SKM-1 (cell line): Measurements from ENCODE around the gene MYPOP.
A peak's percentile ranks its signal among the peaks of the same experiment; 100 is the strongest.

ENCODE experiments used
- DNase-seq: peaks from one replicate; lab custom pipeline; 2025; ENCODE audit not compliant: unreplicated experiment; lab: John Stamatoyannopoulos, UW

Gene MYPOP

GRCh38 chr19:45901912-45902650, at the start of gene MYPOP:
Gene MYPOP (minus strand): TSS chr19:45902613. CDS start chr19:45901773, 840 bp downstream.
- no peak for DNase-seq

GRCh38 chr19:45947926-45948325, 45.5 kb upstream of the MYPOP start:
- no peak for DNase-seq

GRCh38 chr19:45940515-45940805, 38.0 kb upstream of the MYPOP start:
- DNase-seq, result no peak

- no peak for DNase-seq
Observed at GRCh38 chr19:45939792-45940514, 37.5 kb upstream of the MYPOP start.

- no peak for DNase-seq
Observed at GRCh38 chr19:45938733-45939319, 36.4 kb upstream of the MYPOP start.

- no peak for DNase-seq
Observed at GRCh38 chr19:45935267-45935666, 32.9 kb upstream of the MYPOP start.

GRCh38 chr19:45934551-45935230, 32.3 kb upstream of the MYPOP start:
- no peak for DNase-seq

GRCh38 chr19:45933759-45934158, 31.3 kb upstream of the MYPOP start:
- DNase-seq, result no peak

GRCh38 chr19:45931055-45931454, 28.6 kb upstream of the MYPOP start:
- DNase-seq, result no peak

- no peak for DNase-seq
Observed at GRCh38 chr19:45929247-45929646, 26.8 kb upstream of the MYPOP start.

- peak; percentile 43 for DNase-seq
Observed at GRCh38 chr19:45927565-45928261, 25.3 kb upstream of the MYPOP start.

GRCh38 chr19:45924891-45925447, 22.6 kb upstream of the MYPOP start:
- DNase-seq, result no peak

GRCh38 chr19:45922281-45922680, 19.9 kb upstream of the MYPOP start:
- no peak for DNase-seq

- DNase-seq, result no peak
Observed at GRCh38 chr19:45920458-45920857, 18.0 kb upstream of the MYPOP start.

- DNase-seq, result no peak
Observed at GRCh38 chr19:45919678-45920077, 17.3 kb upstream of the MYPOP start.

GRCh38 chr19:45918721-45919120, 16.3 kb upstream of the MYPOP start:
- DNase-seq, result no peak

- no peak for DNase-seq
Observed at GRCh38 chr19:45917421-45918091, 15.1 kb upstream of the MYPOP start.

- DNase-seq, result no peak
Observed at GRCh38 chr19:45913874-45914830, 11.7 kb upstream of the MYPOP start, which contains the start of gene NANOS2. Gene NANOS2 (minus strand): TSS chr19:45914778. CDS start chr19:45914693, 85 bp downstream.

- DNase-seq, result no peak
Observed at GRCh38 chr19:45911291-45911690, 8.9 kb upstream of the MYPOP start.
